Stimulated activated CD4-positive, alpha-beta T cell treated with anti-CD3 and anti-CD28 coated beads, TNF-alpha, amount 100 ng/mL, for 48 hours (primary cell): ENCODE results near the gene SUCO.
"Not testable (repeated sequence)": the region's sequence is repeated elsewhere in the genome, so short reads cannot be mapped to it uniquely, and the experiment has no call there.

ENCODE experiments used
- DNase-seq, 3 donors: peaks; one replicate each; pipeline ENCODE4 v3.0.0-alpha.2; 2020; ENCODE audit warnings: low read depth in 3 of 3

The SUCO gene

GRCh38 chr1:172532700-172533512 lies at the start of gene SUCO:
Gene SUCO (plus strand): TSS chr1:172533150. CDS start chr1:172533436, 286 bp downstream.
- peak; percentile 98 to 100 (median 99) for DNase-seq

- no peak for DNase-seq
Observed at GRCh38 chr1:172483448-172483847, 49.5 kb upstream of the SUCO start.

- no peak for DNase-seq
Observed at GRCh38 chr1:172484252-172484651, 48.7 kb upstream of the SUCO start.

GRCh38 chr1:172485626-172486025 lies 47.3 kb upstream of the SUCO start:
- DNase-seq: no peak

- DNase-seq: no peak
Observed at GRCh38 chr1:172486805-172487454, 46.0 kb upstream of the SUCO start.

GRCh38 chr1:172487550-172487949 lies 45.4 kb upstream of the SUCO start:
- no peak for DNase-seq

DNA sequence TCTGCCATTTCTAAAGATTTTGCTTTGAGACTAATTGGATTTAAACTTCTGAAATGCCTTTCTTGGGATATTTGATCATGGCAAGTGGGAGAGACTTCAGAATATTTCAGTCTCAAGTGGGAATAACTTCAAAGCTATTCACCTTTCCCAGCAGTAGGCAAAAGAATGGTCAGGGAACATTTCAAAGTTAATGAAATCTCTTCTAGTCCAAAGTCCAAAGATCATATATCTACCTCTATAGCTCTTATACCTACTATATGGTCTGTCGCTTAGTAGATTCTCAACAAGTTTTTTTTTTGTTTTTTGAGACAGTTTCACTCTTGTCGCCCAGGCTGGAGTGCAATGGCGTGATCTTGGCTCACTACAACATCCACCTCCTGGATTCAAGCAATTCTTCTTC lies 44.6 kb upstream of the SUCO start:
- no peak for DNase-seq

- no peak for DNase-seq
Observed at GRCh38 chr1:172489847-172490246, 43.1 kb upstream of the SUCO start.

- no peak for DNase-seq
Observed at GRCh38 chr1:172492421-172492820, 40.5 kb upstream of the SUCO start.

GRCh38 chr1:172494166-172494565 lies 38.8 kb upstream of the SUCO start:
- no peak for DNase-seq

- DNase-seq: not testable (repeated sequence)
Observed at GRCh38 chr1:172496127-172496526, 36.8 kb upstream of the SUCO start.

DNA sequence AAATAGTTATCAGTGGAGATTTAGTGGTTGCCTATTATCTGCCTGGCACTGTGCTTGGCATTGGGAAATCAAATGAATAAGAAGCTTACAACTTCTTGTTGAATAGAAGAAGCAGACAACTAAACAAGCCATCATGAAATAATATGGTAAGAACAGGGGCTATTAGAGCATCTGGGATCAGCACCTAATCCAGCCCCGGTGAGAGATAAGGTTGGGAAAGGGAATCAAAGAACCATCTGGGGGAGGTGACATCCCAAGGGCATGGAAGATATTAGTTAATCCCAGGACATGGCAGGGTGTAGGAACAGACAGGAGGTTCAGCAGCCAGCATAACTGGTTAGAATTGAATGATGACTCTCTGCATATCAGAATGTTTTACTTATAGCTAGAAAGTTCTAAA lies 36.3 kb upstream of the SUCO start:
- DNase-seq: no peak

DNA sequence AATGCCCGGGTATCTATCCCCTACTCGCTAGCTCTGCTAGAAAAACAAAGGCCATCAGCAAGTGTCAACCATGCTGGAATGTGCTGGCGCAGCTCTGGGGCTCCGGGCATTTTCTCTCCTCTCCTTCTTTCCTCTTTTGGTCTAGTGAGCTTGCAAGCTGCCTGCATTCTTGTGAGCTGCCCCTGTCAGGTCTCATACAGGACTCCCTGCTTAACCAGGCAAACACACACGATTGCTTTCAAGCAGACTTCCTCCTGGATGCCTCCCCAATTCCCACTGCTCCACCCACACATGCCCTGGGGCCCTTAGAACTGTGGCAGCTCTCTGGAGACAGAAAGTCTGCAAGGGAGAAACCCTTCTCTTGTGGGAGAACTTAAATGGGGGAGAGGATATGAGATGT lies 35.7 kb upstream of the SUCO start:
- DNase-seq: no peak

DNA sequence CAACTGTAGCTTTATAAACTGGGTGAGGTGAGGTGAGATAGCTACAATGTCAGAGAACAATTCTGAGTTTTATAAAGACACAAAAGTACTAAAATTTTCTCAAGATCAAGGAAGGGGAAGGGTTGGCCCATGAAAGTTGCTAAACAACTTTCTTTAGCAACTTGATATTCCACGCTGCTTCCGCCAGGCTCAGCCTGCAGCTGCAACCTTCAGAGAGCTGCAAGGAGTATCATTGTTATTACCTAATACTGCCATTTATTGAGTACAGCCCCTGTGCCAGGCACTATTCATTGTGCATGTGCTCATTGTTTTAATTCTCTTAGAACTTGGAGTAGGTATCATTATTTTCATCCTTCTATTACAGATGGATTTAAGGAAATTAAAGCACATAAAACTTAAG lies 34.1 kb upstream of the SUCO start:
- no peak for DNase-seq

DNA sequence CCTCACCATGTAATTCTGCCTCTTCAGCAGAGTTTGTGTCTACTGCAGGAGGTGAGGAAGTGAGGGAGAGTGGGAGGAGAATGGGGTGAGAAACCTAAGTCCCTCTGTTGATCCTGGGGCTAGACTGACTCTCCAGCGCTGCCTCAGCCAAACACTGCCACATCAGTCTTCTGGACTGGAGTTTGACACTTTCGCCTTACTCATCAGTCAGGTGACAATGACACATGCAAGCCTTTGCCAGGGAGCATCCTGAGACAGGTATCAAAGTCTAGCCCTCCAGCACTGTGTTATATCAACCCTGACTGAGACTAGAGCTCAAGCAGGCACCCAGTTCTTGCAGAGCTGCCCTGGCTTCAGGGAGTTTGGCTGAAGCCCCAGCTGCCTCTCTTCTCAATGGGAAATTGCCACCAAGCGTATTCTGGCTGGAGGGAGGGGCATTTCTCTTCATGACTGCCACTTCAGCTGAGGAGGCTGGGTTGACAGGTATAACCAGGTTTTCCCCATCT lies 33.3 kb upstream of the SUCO start:
- no peak for DNase-seq

DNA sequence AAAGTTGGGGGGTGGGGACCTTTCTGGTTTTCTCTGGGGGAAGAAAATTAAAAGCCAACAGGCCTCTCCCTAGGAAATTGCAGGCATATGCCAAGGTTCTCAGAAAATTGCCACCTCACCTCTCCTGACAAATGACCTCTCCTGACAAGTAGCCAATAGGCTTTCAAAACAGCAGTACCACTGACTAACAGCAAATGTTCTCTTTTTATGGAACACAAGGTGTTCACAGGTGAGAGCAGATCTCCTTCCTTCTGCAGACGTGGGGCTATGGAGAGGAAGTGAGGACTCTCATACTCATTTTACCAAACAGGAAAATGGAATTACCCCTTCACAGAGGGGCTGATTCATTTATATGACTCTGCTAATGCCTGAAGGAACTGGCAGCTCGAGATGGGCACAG lies 32.7 kb upstream of the SUCO start:
- DNase-seq: no peak

DNA sequence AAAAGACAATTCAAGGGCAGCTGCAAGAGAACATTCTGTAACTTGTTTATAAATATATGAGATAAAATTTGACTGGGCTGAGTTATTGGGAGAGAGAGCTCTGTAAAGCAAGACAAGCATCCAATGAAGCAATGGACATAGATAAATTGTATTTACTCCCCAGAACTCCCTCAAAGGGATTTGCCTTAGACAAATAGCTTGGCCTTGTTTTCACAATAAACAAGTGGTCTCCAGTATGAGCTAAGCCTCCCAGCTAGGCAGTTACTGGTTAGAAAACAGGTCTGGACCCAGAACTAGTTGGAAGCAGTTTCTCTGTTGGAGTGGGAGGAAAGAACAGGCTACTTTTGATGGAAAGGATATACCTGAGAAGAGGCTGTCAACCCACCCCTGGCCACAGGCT lies 25.2 kb upstream of the SUCO start:
- DNase-seq: no peak

DNA sequence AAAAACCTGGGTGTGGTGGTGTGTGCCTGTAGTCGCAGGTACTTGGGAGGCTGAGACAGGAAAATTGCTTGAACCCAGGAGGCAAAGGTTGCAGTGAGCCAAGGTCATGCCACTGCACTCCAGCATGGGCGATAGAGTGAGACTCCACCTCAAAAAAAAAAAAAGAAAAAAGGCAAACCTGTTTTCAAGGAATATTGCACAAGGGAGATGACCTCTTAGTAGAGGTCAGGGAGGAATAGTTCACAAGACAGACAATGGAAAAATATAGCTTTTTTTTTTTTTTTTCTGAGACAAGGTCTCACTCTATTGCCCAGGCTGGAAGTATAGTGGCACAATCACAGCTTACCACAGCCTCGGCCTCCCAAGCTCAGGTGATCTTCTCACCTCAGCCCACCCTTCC lies 22.5 kb upstream of the SUCO start:
- no peak for DNase-seq

DNA sequence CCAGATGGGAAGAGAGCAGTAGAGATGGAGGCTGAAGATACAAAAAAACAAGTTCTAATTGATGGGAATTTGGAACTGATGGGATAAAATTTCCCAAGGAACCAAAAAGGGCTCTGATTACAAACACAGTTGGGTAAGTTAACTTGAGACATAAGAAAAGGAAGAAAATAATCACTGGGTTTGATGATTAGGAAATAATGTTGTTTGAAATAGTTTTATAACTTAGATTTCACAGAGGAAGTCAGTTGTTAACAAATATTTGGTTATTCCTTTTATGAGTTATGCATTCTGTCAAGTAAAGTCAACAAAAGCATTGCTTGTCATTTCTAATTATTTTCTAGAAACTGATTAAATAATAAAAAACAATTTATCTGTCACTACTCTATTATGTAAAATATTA lies 20.4 kb upstream of the SUCO start:
- DNase-seq: no peak

DNA sequence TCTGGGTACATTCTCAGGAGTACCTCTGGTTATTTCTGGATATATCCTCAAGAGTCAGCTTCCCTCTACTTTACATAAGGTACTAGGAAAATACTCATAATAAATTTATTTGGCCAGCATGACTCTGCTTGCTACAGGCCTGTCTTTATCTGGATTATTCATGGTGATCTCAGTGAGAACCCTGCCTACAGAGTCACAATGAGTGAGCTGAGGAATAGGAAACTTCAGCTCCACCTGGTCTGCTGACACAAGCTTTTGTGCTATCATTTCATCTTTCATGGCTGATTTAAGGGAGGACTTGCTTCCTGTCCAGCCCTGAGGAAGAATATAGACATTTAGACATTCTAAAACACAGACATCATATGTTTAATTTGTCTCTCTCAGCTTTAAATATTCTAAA lies 19.5 kb upstream of the SUCO start:
- DNase-seq: no peak

- no peak for DNase-seq
Observed at GRCh38 chr1:172514108-172514507, 18.8 kb upstream of the SUCO start.

GRCh38 chr1:172515436-172515835 lies 17.5 kb upstream of the SUCO start:
- no peak for DNase-seq

- no peak for DNase-seq
Observed at GRCh38 chr1:172515927-172516326, 17.0 kb upstream of the SUCO start.
